VCaP (cell line): ENCODE measurements around the gene MRGPRX2.
A peak's percentile ranks its signal among the peaks of the same experiment; 100 is the strongest.

Experiments
- H3K27ac ChIP-seq: fragments of 450-650 bp; 2 replicates; pipeline ENCODE4 v1.5.1; 2017
- TF ChIP-seq, protein P1 (sequence below): fragments of 450-650 bp; conservative IDR thresholded peaks from 2 replicates; pipeline ENCODE4 v1.5.1; 2017; ENCODE audit warnings: mild to moderate bottlenecking, moderate library complexity

Gene MRGPRX2

DNA sequence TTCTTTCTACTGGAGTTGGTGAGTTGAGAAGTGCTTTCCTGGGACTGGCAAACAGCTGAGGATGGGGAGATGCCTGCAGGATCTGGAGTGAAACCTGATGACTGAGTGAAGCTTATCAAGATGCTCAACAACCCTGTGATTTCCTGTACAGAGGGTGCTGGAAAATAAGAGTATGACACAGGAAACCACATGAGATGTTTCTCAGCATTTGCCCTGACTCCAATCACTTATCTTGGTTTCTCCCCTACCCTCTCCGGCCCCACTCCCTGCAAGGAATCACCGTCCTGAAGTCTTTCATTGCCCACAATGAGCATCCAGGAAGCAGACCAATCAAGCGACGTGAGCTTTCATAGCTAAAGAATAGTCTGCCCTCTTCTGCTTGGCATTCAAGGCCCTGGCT, at the start of gene MRGPRX2:
Gene MRGPRX2, minus strand, starts transcription at position 89 of the 400 bp plus-strand sequence. CDS start 4,315 bp downstream, outside the sequence.
- TF ChIP-seq, protein P1, sequence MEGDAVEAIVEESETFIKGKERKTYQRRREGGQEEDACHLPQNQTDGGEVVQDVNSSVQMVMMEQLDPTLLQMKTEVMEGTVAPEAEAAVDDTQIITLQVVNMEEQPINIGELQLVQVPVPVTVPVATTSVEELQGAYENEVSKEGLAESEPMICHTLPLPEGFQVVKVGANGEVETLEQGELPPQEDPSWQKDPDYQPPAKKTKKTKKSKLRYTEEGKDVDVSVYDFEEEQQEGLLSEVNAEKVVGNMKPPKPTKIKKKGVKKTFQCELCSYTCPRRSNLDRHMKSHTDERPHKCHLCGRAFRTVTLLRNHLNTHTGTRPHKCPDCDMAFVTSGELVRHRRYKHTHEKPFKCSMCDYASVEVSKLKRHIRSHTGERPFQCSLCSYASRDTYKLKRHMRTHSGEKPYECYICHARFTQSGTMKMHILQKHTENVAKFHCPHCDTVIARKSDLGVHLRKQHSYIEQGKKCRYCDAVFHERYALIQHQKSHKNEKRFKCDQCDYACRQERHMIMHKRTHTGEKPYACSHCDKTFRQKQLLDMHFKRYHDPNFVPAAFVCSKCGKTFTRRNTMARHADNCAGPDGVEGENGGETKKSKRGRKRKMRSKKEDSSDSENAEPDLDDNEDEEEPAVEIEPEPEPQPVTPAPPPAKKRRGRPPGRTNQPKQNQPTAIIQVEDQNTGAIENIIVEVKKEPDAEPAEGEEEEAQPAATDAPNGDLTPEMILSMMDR, result no peak
- H3K27ac ChIP-seq, result no peak within 1 kb of the TSS

DNA sequence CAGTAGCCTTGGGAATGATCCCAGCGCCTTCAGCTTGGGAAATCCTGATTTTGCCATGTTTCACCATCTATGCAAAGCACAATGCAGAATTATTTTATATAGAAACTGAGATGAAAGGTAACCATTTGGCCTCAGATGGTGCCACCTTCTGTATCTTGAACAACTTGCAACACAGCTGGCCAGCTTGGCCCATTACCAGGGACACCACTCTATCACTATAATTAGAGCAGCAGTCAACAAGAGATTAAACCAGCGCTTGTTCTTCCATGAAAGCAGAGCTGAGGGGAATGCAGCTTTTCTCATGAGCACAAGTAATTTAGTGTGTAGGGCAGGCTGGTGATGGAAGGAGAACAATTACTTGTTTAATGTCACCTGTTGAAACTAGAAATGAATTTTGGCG, 49.8 kb upstream of the MRGPRX2 start:
- TF ChIP-seq, protein P1, result no peak

DNA sequence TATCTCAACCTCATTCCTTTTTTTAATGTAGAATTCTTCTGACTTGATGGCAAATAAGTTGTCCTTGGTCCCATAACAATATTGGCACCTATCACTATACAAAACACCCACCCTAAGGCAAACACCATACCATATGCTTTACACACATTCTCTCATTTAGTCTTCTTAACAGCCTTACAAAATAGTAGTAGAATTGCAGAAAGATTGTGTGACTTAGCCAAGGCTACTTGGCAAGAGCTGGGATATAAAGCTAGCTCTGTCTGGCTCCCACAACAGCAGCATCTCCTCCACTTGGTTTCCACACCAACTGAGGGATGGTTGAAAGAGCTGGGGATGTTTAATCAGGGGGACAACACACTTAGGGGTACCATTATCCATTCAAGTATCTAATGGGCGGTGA, 46.6 kb upstream of the MRGPRX2 start:
- H3K27ac ChIP-seq, result no peak overlapping the region
- TF ChIP-seq, protein P1, result no peak

More for the DNA sequence above, 49.8 kb upstream of the MRGPRX2 start:
- H3K27ac ChIP-seq, result no peak overlapping the region

DNA sequence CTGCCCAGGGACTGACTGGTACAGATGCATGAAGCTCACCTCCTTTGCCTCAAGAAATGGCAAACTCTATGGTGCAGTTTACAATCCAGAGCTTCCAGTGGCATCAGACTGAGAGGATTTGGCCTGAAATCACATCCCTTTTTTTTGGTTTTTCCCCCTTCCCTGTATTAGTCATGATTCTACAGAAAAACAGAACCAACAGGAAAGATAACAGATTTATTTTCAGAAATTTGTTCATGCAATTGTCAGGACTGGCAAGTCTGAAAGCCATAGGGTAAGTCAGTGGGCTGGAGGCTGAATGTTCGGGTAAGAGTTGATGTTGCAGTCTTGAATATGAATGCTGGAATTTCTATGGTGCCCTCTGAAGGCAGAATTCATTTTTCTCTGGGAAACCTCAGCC, 44.5 kb upstream of the MRGPRX2 start:
- TF ChIP-seq, protein P1, result no peak
- no peak overlapping the region for H3K27ac ChIP-seq

DNA sequence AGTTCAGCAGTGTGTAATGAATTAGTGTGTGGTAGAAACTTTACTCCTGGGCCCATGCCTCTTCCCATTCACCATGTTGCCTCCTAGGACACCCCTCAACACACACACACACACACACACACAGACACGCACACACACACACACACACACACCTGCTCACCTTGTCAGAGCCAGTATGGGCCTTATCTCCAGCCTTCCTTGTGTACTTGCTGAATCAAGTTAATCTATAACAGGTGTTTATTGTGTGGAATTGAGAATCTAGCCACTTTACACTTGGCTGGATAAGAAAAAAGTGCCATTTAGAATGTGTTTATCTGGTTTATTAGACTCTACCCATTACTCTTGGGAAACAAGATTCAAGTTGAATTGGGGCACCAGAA, 42.0 kb upstream of the MRGPRX2 start:
- H3K27ac ChIP-seq, result peak overlapping the region; percentile 53
- TF ChIP-seq, protein P1, result no peak

DNA sequence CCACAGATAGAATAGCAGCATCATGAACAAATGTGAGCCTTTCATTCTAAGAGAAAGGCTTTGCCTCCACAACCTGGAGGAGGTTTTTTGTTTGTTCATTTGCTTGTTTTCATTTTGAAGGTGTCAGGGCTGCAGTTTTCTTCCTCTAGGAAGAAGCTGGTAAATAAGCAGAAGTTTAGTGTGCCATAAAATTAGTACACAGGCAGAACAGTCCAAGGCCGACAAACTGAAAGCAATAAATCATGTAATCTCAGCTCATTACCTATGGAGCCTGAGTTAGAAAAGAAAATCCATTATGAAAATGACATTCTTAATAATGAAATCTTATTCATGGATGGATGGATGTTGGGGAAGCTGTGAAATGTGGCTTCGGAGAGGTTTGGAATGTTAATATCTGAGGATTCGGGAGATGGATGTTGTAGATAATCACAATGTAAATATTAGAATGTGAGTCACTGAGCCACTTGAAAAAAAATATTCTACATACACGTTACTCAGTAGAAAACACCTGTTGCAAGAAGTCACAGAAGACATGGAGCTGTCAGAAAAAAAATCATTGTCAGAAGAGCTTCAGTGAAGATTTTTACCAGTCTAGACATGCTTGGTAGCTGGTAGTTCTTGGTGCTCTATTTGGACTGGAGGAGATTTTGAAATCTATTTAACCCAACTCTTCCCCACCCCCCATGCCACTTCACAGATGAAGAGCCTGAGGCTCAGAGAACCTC, 41.4 kb upstream of the MRGPRX2 start:
- TF ChIP-seq, protein P1, result no peak
- peak overlapping the region; percentile 53 for H3K27ac ChIP-seq

DNA sequence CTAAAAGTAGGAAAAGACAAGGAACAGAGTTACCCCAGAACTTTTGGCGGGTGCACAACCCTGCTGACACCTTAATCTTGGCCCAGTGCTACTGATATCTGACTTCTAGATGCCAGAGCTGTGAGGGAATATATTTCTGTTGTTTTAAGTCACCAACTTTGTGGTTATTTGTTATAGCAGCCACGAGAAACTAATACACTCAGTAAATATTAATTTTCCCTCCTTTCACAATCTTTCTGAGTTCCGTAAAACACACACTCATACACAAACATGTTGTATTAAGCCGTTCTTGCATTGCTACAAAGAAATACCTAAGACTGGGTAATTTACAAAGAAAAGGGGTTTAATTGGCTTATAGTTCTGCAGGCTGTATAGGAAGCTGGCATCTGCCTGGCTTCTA, 40.4 kb upstream of the MRGPRX2 start:
- no peak overlapping the region for H3K27ac ChIP-seq
- TF ChIP-seq, protein P1, result no peak
